GM23338 (cell line): ENCODE results near the gene ACP6. TPM values are rescaled to one million over a fixed set of nuclear protein-coding genes. Genes with fewer than 3 reads are reported as not detected.

Experiments used
- ATAC-seq: fragments of 200-7000 bp; cut with Tn5 transposase; 3 replicates; pipeline ENCODE4 v1.9.1; 2020
- DNase-seq: peaks from one replicate; pipeline ENCODE4 v3.0.0-alpha.2; 2015; ENCODE audit warnings: low spot score
- H2AFZ ChIP-seq: fragments of 200-600 bp; sonication (generic); 2 replicates; pipeline ENCODE4 v1.8.0; 2016; ENCODE audit warnings: antibody characterized with exemption, mild to moderate bottlenecking, moderate library complexity
- H3F3A ChIP-seq: fragments of 200-600 bp; sonication (generic); replicated peaks from 2 replicates; pipeline ENCODE4 v1.8.0; 2017; ENCODE audit warnings: antibody characterized with exemption, mixed run types, low read depth
- H3K27ac ChIP-seq: fragments of 200-600 bp; sonication (generic); 2 replicates; pipeline ENCODE4 v1.6.1; 2016; ENCODE audit warnings: low read depth
- H3K27me3 ChIP-seq: fragments of 200-600 bp; sonication (generic); 2 replicates; pipeline ENCODE4 v1.8.0; 2016; ENCODE audit warnings: mild to moderate bottlenecking, mixed run types, moderate library complexity; ENCODE audit not compliant: insufficient read depth
- H3K36me3 ChIP-seq: fragments of 200-600 bp; sonication (generic); 2 replicates; pipeline ENCODE4 v1.8.0; 2016; ENCODE audit warnings: mild to moderate bottlenecking; ENCODE audit not compliant: insufficient read depth
- H3K4me1 ChIP-seq: fragments of 200-600 bp; sonication (generic); 2 replicates; pipeline ENCODE4 v1.8.0; 2016; ENCODE audit warnings: mild to moderate bottlenecking, moderate library complexity; ENCODE audit not compliant: insufficient read depth
- H3K4me2 ChIP-seq: fragments of 200-600 bp; sonication (generic); 2 replicates; pipeline ENCODE4 v1.7.1; 2017; ENCODE audit warnings: mixed run types
- H3K4me3 ChIP-seq: fragments of 200-600 bp; sonication (generic); 2 replicates; pipeline ENCODE4 v1.6.1; 2016; ENCODE audit warnings: mixed run types
- H3K79me2 ChIP-seq: fragments of 200-600 bp; sonication (generic); replicated peaks from 2 replicates; pipeline ENCODE4 v1.8.0; 2017; ENCODE audit warnings: mild to moderate bottlenecking; ENCODE audit not compliant: insufficient read depth
- H3K9me2 ChIP-seq: fragments of 200-600 bp; sonication (generic); 2 replicates; pipeline ENCODE4 v1.8.0; 2017; ENCODE audit not compliant: insufficient read depth
- H4K20me1 ChIP-seq: fragments of 200-600 bp; sonication (generic); replicated peaks from 2 replicates; pipeline ENCODE4 v1.8.0; 2017; ENCODE audit warnings: mild to moderate bottlenecking; ENCODE audit not compliant: insufficient read depth
- H3K27ac Mint-ChIP-seq: 2 replicates; pipeline ENCODE4 v1.8.0; 2020; ENCODE audit warnings: inconsistent platforms, mild to moderate bottlenecking, moderate library complexity, mixed read lengths
- H3K27me3 Mint-ChIP-seq: 3 replicates; pipeline ENCODE4 v1.8.0; 2022; ENCODE audit warnings: low read depth, mild to moderate bottlenecking, moderate library complexity, mixed read lengths, inconsistent platforms; ENCODE audit not compliant: insufficient read depth, poor library complexity
- H3K36me3 Mint-ChIP-seq: 3 replicates; pipeline ENCODE4 v1.8.0; 2021; ENCODE audit warnings: low read depth, mild to moderate bottlenecking, inconsistent platforms, moderate library complexity, mixed read lengths
- H3K4me1 Mint-ChIP-seq: 3 replicates; pipeline ENCODE4 v1.8.0; 2020; ENCODE audit warnings: mild to moderate bottlenecking, inconsistent platforms, mixed read lengths
- H3K4me3 Mint-ChIP-seq: 3 replicates; pipeline ENCODE4 v1.8.0; 2021; ENCODE audit warnings: moderate library complexity, mild to moderate bottlenecking, inconsistent platforms, mixed read lengths
- H3K9me3 Mint-ChIP-seq: 3 replicates; pipeline ENCODE4 v1.8.0; 2020; ENCODE audit warnings: moderate library complexity, mild to moderate bottlenecking, inconsistent platforms, mixed read lengths
- CREB1 ChIP-seq: fragments of 250-450 bp; sonication (Bioruptor Pico); IDR thresholded peaks from 2 replicates; pipeline ENCODE4 v1.5.0; 2020; ENCODE audit warnings: low read depth, mild to moderate bottlenecking, moderate library complexity
- EZH2 ChIP-seq: fragments of 200-600 bp; sonication (generic); IDR thresholded peaks from one replicate; pipeline ENCODE4 v1.8.0; 2017; ENCODE audit warnings: antibody characterized with exemption, mild to moderate bottlenecking, low read depth; ENCODE audit not compliant: unreplicated experiment
- EZH2phosphoT487 ChIP-seq: fragments of 200-600 bp; sonication (generic); IDR thresholded peaks from one replicate; pipeline ENCODE4 v1.8.1; 2018; ENCODE audit warnings: antibody characterized with exemption; ENCODE audit not compliant: unreplicated experiment
- JUNB ChIP-seq: IDR thresholded peaks from one replicate; pipeline ENCODE4 v1.6.1; 2016; ENCODE audit warnings: antibody characterized with exemption; ENCODE audit not compliant: unreplicated experiment
- NANOG ChIP-seq: IDR thresholded peaks from 2 replicates; pipeline ENCODE4 v1.6.1; 2016; ENCODE audit warnings: antibody characterized with exemption, borderline replicate concordance
- POLR2AphosphoS5 ChIP-seq: IDR thresholded peaks from 2 replicates; pipeline ENCODE4 v1.6.1; 2016; ENCODE audit warnings: antibody characterized with exemption, low read depth
- STAT1 ChIP-seq: IDR thresholded peaks from one replicate; pipeline ENCODE4 v1.6.1; 2016; ENCODE audit warnings: antibody characterized with exemption; ENCODE audit not compliant: unreplicated experiment
- ZNF114 ChIP-seq: fragments of 250-450 bp; sonication (Bioruptor Pico); IDR thresholded peaks from 2 replicates; pipeline ENCODE4 v1.5.0; 2020; ENCODE audit warnings: mild to moderate bottlenecking, moderate library complexity
- ZNF331 ChIP-seq: fragments of 250-450 bp; sonication (Bioruptor Pico); IDR thresholded peaks from 2 replicates; pipeline ENCODE4 v1.5.0; 2020; ENCODE audit warnings: low read depth, mild to moderate bottlenecking, moderate library complexity
- polyA plus RNA-seq: library from polyadenylated mRNA; unstranded; fragments of >200 nt; fragmentation: Nextera tagmentation; extraction: Ambion mirVana; gene quantifications from 2 replicates; pipeline ENCODE4 v1.2.1, GENCODE V29; 2016
- total RNA-seq: library from RNA; depleted of rRNA; stranded (reverse); fragments of >200 nt; shearing (Covaris generic); gene quantifications from 2 replicates; pipeline ENCODE4 v1.2.3, GENCODE V29; 2014
- TF ChIP-seq, protein P1 (sequence below): IDR thresholded peaks from 2 replicates; pipeline ENCODE4 v1.6.1; 2016; ENCODE audit warnings: antibody characterized with exemption
- TF ChIP-seq, protein P2 (sequence below): IDR thresholded peaks from one replicate; pipeline ENCODE4 v1.6.1; 2018; ENCODE audit warnings: antibody characterized with exemption; ENCODE audit not compliant: unreplicated experiment
- TF ChIP-seq, protein P3 (sequence below): fragments of 250-450 bp; sonication (Bioruptor Pico); IDR thresholded peaks from 2 replicates; pipeline ENCODE4 v1.5.0; 2020; ENCODE audit warnings: mild to moderate bottlenecking, moderate library complexity
- TF ChIP-seq, protein P4 (sequence below), 2 experiments: fragments of 200-600 bp in 1 of 2; sonication (generic) in 1 of 2; conservative IDR thresholded peaks; 2 replicates each; pipeline versions ENCODE4 v1.5.1 to v1.6.1; 2016 to 2017; ENCODE audit warnings: antibody characterized with exemption in 2 of 2, low read depth in 2 of 2, mild to moderate bottlenecking in 2 of 2, moderate library complexity in 1 of 2

ACP6 gene
- total and polyA plus RNA-seq, 2 experiments from 2014 or later: 20.6 to 26.5 TPM

DNA sequence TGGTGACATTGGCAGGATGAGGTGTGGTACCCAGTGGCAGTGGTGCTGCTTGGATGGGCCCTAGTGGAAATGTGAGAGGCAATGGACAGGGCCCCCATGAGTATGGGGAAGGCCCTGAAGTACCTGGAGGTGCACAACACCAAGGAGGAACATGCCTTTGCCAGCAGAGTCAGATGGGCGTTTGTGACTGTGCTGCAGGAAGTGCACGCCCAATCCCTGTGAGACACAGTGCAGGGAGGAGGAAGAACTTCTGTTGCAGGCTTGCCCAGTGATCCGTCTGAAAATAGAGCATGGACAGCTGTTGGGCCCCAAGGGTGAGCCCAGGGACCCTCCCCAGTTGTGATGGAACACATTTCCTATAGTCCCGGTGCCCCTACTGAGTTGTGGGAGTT, 47.4 kb upstream of the ACP6 start:
- no peak overlapping the region for H2AFZ ChIP-seq
- no peak for ATAC-seq
- Mint-ChIP-seq H3K27ac (no peak overlapping the region), H3K36me3 (peaks cover 6% of the 10 kb centered on the region; the same call in 2 of the 3 replicates), H3K9me3 (peaks cover 11% of the 10 kb centered on the region), H3K4me3 (no peak overlapping the region), H3K4me1 (peaks cover 16% of the 10 kb centered on the region), H3K27me3 (peaks cover 2% of the 10 kb centered on the region)
- no peak overlapping the region for H3K27ac ChIP-seq
- no peaks in the 10 kb centered on the region for H3K79me2 ChIP-seq
- no peaks in the 10 kb centered on the region for H3K9me2 ChIP-seq
- H4K20me1 ChIP-seq: no peaks in the 10 kb centered on the region
- peaks cover 6% of the 10 kb centered on the region for H3K4me1 ChIP-seq
- no peak for TF ChIP-seq STAT1
- TF ChIP-seq ZNF114 (CRISPR knock-in tag): no peak
- TF ChIP-seq EZH2: no peak
- TF ChIP-seq, protein P1, sequence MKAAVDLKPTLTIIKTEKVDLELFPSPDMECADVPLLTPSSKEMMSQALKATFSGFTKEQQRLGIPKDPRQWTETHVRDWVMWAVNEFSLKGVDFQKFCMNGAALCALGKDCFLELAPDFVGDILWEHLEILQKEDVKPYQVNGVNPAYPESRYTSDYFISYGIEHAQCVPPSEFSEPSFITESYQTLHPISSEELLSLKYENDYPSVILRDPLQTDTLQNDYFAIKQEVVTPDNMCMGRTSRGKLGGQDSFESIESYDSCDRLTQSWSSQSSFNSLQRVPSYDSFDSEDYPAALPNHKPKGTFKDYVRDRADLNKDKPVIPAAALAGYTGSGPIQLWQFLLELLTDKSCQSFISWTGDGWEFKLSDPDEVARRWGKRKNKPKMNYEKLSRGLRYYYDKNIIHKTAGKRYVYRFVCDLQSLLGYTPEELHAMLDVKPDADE: no peak
- TF ChIP-seq, protein P2, sequence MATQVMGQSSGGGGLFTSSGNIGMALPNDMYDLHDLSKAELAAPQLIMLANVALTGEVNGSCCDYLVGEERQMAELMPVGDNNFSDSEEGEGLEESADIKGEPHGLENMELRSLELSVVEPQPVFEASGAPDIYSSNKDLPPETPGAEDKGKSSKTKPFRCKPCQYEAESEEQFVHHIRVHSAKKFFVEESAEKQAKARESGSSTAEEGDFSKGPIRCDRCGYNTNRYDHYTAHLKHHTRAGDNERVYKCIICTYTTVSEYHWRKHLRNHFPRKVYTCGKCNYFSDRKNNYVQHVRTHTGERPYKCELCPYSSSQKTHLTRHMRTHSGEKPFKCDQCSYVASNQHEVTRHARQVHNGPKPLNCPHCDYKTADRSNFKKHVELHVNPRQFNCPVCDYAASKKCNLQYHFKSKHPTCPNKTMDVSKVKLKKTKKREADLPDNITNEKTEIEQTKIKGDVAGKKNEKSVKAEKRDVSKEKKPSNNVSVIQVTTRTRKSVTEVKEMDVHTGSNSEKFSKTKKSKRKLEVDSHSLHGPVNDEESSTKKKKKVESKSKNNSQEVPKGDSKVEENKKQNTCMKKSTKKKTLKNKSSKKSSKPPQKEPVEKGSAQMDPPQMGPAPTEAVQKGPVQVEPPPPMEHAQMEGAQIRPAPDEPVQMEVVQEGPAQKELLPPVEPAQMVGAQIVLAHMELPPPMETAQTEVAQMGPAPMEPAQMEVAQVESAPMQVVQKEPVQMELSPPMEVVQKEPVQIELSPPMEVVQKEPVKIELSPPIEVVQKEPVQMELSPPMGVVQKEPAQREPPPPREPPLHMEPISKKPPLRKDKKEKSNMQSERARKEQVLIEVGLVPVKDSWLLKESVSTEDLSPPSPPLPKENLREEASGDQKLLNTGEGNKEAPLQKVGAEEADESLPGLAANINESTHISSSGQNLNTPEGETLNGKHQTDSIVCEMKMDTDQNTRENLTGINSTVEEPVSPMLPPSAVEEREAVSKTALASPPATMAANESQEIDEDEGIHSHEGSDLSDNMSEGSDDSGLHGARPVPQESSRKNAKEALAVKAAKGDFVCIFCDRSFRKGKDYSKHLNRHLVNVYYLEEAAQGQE: no peak
- TF ChIP-seq ZNF331 (CRISPR knock-in tag): no peak
- TF ChIP-seq, protein P3, sequence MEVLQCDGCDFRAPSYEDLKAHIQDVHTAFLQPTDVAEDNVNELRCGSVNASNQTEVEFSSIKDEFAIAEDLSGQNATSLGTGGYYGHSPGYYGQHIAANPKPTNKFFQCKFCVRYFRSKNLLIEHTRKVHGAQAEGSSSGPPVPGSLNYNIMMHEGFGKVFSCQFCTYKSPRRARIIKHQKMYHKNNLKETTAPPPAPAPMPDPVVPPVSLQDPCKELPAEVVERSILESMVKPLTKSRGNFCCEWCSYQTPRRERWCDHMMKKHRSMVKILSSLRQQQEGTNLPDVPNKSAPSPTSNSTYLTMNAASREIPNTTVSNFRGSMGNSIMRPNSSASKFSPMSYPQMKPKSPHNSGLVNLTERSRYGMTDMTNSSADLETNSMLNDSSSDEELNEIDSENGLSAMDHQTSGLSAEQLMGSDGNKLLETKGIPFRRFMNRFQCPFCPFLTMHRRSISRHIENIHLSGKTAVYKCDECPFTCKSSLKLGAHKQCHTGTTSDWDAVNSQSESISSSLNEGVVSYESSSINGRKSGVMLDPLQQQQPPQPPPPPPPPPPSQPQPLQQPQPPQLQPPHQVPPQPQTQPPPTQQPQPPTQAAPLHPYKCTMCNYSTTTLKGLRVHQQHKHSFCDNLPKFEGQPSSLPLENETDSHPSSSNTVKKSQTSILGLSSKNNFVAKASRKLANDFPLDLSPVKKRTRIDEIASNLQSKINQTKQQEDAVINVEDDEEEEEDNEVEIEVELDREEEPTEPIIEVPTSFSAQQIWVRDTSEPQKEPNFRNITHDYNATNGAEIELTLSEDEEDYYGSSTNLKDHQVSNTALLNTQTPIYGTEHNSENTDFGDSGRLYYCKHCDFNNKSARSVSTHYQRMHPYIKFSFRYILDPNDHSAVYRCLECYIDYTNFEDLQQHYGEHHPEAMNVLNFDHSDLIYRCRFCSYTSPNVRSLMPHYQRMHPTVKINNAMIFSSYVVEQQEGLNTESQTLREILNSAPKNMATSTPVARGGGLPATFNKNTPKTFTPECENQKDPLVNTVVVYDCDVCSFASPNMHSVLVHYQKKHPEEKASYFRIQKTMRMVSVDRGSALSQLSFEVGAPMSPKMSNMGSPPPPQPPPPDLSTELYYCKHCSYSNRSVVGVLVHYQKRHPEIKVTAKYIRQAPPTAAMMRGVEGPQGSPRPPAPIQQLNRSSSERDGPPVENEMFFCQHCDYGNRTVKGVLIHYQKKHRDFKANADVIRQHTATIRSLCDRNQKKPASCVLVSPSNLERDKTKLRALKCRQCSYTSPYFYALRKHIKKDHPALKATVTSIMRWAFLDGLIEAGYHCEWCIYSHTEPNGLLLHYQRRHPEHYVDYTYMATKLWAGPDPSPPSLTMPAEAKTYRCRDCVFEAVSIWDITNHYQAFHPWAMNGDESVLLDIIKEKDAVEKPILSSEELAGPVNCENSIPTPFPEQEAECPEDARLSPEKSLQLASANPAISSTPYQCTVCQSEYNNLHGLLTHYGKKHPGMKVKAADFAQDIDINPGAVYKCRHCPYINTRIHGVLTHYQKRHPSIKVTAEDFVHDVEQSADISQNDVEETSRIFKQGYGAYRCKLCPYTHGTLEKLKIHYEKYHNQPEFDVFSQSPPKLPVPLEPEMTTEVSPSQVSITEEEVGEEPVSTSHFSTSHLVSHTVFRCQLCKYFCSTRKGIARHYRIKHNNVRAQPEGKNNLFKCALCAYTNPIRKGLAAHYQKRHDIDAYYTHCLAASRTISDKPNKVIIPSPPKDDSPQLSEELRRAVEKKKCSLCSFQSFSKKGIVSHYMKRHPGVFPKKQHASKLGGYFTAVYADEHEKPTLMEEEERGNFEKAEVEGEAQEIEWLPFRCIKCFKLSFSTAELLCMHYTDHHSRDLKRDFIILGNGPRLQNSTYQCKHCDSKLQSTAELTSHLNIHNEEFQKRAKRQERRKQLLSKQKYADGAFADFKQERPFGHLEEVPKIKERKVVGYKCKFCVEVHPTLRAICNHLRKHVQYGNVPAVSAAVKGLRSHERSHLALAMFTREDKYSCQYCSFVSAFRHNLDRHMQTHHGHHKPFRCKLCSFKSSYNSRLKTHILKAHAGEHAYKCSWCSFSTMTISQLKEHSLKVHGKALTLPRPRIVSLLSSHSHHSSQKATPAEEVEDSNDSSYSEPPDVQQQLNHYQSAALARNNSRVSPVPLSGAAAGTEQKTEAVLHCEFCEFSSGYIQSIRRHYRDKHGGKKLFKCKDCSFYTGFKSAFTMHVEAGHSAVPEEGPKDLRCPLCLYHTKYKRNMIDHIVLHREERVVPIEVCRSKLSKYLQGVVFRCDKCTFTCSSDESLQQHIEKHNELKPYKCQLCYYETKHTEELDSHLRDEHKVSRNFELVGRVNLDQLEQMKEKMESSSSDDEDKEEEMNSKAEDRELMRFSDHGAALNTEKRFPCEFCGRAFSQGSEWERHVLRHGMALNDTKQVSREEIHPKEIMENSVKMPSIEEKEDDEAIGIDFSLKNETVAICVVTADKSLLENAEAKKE (CRISPR knock-in tag): no peak
- TF ChIP-seq, protein P4, sequence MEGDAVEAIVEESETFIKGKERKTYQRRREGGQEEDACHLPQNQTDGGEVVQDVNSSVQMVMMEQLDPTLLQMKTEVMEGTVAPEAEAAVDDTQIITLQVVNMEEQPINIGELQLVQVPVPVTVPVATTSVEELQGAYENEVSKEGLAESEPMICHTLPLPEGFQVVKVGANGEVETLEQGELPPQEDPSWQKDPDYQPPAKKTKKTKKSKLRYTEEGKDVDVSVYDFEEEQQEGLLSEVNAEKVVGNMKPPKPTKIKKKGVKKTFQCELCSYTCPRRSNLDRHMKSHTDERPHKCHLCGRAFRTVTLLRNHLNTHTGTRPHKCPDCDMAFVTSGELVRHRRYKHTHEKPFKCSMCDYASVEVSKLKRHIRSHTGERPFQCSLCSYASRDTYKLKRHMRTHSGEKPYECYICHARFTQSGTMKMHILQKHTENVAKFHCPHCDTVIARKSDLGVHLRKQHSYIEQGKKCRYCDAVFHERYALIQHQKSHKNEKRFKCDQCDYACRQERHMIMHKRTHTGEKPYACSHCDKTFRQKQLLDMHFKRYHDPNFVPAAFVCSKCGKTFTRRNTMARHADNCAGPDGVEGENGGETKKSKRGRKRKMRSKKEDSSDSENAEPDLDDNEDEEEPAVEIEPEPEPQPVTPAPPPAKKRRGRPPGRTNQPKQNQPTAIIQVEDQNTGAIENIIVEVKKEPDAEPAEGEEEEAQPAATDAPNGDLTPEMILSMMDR (conservative IDR thresholded peaks at IDR 0.05; ENCODE audit: low read depth in 2 of 2): no peak
- TF ChIP-seq NANOG: no peak
- no peak for TF ChIP-seq POLR2AphosphoS5
- no peak for TF ChIP-seq JUNB
- no peak for TF ChIP-seq CREB1 (CRISPR knock-in tag)
- TF ChIP-seq EZH2phosphoT487: no peak
- H3F3A ChIP-seq: no peaks in the 10 kb centered on the region
- no peak overlapping the region for H3K4me3 ChIP-seq
- no peaks in the 10 kb centered on the region for H3K36me3 ChIP-seq
- DNase-seq: no peak
- no peaks in the 10 kb centered on the region for H3K27me3 ChIP-seq
- no peak overlapping the region for H3K4me2 ChIP-seq
